Thyroid gland (tissue), 4 donors: Measurements from ENCODE around the gene ABCD3.

ENCODE experiments used
- POLR2A ChIP-seq, 2 donors: fragments of 450-650 bp; IDR thresholded peaks; one replicate each; pipeline ENCODE4 v1.6.1; 2017; ENCODE audit warnings: antibody characterized with exemption in 2 of 2, mild to moderate bottlenecking in 2 of 2, moderate library complexity in 1 of 2
- TF ChIP-seq, protein P1 (sequence below), 6 experiments: fragments of 200-600 bp in 3 of 6; fragments of 450-650 bp in 3 of 6; sonication (generic) in 3 of 6; IDR thresholded peaks; one replicate each; pipeline ENCODE4 v1.5.1; 2016 to 2019; ENCODE audit warnings: antibody characterized with exemption in 6 of 6, mild to moderate bottlenecking in 2 of 6, inconsistent platforms in 1 of 6, moderate library complexity in 1 of 6

DNA sequence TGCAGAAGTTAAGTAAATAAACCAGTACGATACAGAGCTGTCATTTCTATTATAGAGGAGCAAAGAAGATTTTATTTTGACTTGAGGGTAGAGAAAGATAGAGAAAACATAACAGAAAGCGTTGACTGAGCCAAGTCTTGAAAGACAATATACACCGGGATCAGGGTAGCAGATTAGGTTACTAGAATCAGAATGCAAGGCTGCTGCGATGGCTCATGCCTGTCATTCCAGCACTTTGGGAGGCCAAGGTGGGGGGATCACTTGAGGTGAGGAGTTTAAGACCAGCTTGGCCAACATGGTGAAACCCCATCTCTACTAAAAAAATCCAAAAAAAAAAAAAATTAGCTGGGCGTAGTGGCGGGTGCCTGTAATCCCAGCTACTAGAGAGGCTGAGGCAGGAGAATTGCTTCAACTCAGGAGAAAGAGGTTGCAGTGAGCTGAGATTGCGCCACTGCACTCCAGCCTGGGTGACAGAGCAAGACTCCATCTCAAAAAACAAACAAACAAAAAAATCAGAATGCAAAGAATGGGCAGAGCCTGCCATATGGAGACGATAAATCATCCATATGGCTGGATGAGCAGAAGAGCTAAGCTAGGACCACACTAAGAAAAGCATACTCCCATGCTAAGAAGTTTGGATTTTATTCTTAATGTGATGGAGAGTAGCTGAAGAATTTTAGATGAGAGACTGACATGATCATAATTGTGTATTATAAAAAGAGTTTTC lies 9.9 kb upstream of the ABCD3 start:
- no peak for TF ChIP-seq POLR2A (IDR thresholded peaks at IDR 0.05)
- TF ChIP-seq, protein P1, sequence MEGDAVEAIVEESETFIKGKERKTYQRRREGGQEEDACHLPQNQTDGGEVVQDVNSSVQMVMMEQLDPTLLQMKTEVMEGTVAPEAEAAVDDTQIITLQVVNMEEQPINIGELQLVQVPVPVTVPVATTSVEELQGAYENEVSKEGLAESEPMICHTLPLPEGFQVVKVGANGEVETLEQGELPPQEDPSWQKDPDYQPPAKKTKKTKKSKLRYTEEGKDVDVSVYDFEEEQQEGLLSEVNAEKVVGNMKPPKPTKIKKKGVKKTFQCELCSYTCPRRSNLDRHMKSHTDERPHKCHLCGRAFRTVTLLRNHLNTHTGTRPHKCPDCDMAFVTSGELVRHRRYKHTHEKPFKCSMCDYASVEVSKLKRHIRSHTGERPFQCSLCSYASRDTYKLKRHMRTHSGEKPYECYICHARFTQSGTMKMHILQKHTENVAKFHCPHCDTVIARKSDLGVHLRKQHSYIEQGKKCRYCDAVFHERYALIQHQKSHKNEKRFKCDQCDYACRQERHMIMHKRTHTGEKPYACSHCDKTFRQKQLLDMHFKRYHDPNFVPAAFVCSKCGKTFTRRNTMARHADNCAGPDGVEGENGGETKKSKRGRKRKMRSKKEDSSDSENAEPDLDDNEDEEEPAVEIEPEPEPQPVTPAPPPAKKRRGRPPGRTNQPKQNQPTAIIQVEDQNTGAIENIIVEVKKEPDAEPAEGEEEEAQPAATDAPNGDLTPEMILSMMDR (IDR thresholded peaks at IDR 0.05) = no peak
